ENCODE measurements around the gene L1TD1.

Gene L1TD1

DNA sequence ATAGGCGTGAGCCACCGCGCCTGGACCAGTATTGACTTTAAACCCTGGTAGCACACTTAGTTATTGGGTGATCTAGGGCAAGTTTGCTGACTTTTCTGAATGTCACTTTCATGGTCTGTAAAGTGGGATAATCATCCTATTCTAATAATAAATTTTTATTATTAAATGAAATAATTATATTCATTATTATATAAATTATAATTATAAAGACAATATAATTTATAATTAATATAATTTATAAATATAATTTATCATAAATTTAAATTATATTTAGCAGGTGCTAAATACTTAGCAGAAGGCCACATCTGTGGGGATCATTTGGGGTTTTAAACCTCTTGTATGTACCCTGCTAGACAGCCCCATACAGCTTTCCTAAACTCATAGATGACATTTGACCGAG, 64.9 kb downstream of the L1TD1 start:
- TF ChIP-seq, protein P1, sequence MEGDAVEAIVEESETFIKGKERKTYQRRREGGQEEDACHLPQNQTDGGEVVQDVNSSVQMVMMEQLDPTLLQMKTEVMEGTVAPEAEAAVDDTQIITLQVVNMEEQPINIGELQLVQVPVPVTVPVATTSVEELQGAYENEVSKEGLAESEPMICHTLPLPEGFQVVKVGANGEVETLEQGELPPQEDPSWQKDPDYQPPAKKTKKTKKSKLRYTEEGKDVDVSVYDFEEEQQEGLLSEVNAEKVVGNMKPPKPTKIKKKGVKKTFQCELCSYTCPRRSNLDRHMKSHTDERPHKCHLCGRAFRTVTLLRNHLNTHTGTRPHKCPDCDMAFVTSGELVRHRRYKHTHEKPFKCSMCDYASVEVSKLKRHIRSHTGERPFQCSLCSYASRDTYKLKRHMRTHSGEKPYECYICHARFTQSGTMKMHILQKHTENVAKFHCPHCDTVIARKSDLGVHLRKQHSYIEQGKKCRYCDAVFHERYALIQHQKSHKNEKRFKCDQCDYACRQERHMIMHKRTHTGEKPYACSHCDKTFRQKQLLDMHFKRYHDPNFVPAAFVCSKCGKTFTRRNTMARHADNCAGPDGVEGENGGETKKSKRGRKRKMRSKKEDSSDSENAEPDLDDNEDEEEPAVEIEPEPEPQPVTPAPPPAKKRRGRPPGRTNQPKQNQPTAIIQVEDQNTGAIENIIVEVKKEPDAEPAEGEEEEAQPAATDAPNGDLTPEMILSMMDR (IDR thresholded peaks at IDR 0.05; ENCODE audit: control insufficient read depth, insufficient read depth, low read depth, low read length, missing control alignments) = no peak
- no peak overlapping the region for H3K4me3 ChIP-seq (ENCODE audit: control insufficient read depth, low read depth, low read length)
- no peak for DNase-seq (ENCODE audit: low read depth)

DNA sequence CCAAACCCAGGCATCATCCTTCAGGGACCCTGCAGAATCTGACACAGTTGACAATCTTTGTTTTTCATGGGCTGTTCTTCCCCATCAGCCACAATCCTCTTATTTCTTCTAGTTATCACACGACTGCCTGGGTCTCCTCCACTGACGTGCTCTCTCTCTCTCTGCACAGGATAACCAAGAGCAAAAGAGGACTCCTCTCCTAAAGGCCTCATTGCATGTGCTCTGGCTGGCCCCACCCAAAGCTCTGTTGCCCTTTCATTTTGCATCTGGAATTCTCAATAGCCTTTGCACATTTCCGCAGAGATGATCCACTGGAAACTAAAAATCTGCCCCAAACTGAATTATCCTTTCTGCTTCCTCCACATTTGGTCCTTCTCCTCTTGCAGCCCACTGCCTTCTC, 66.0 kb downstream of the L1TD1 start:
- H3K4me3 ChIP-seq (ENCODE audit: control insufficient read depth, low read depth, low read length) = no peak overlapping the region
- no peak for DNase-seq (ENCODE audit: low read depth)
- TF ChIP-seq, protein P1 (IDR thresholded peaks at IDR 0.05; ENCODE audit: control insufficient read depth, insufficient read depth, low read depth, low read length, missing control alignments) = no peak

All from AG09309 (cell line).